NCI-H526 treated with DMSO at 0.1 percent for 48 hours (cell line): Measurements from ENCODE around the gene CSK.

ENCODE experiments used
- DNase-seq: peaks from one replicate; lab custom pipeline; 2025; lab: John Stamatoyannopoulos, UW

CSK gene

GRCh38 chr15:74843445-74843828 lies 61.6 kb downstream of the CSK start:
- no peak for DNase-seq

DNA sequence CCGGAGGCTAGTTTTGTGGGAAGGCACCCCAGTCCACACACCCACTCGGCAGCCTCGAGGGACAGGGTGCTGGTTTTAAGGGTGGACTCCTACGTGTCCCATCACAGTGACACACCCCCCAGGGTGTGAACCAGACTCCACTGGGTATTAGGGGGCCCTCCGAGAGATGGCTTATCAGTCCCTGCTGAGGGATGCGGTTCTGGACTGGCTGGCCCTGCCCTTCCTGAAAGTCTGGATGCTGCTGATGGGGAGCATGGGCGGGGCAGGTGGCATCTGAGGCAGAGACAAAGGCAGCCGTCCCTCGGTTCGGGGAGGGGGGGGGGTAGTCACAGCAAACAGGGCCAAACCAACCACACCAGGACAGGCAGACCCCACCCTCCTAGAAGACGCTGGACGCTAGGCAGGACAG lies 62.0 kb downstream of the CSK start:
- DNase-seq, result no peak

GRCh38 chr15:74844319-74845207 lies 62.7 kb downstream of the CSK start:
- DNase-seq, result no peak

- DNase-seq, result no peak
These were observed 63.3 kb downstream of the CSK start for GRCh38 chr15:74845208-74845568.

DNA sequence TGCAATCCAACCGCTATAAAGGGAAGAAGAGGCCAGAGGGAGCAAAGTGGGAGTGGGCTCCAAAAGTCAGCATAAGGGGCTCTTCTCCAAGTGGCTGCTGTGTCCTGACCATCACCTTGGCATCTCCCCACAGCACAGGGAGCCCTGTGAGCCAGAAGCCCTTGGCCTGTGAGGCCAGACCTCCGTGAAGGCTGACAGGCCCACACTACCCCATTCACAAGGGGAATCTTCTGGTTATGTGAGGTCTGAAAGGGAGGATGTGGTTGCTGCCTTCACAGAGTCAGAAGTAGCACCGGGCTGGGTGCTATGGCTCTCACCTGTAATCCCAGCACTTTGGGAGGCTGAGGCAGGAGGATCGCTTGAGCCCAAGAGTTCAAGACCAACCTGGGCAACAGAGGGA lies 63.7 kb downstream of the CSK start:
- no peak for DNase-seq

DNA sequence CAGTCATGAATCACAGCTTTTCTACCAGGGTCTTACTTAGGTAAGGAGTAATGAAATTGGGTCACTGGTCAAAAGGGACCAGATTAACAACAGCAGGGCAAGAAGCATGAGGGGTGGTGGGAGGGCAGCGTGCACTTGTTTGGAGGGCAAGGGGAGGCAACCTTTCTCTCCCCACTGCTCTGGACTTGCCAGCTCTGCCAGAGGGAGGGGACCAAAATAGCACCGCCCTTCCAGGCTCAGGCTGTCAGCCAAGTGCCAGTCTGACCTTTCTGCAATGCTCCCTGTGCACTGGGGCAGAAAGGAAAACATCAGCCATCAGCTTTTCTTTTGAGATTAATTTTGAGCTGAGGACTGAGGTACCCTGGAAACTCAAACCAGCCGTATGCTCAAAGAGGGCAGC lies 65.6 kb downstream of the CSK start:
- no peak for DNase-seq

- no peak for DNase-seq
These were observed 68.5 kb downstream of the CSK start for GRCh38 chr15:74850393-74850792.

DNA sequence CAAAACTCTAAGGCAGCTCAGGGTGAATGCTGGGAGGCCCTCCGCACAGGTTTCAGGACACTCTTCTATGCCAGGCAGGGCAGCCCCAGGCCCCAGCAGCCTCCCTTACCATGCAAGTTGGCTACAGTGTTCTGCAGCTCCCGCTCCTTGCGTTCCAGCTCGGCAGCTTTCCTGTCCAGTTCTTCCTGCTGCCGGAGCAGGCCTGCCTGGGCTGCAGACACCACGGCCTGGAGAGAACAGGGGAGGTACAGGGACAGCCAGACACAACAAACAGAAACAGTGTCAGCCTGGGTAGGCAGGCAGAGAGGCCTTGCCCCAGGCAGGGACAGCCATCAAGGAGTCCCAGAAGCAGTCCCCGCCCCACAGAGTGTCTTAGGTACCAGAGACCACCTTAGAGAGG lies 70.1 kb downstream of the CSK start:
- DNase-seq, result no peak
